Activated T-cell treated with anti-CD3 and anti-CD28 coated beads for 4 hours (primary cell): ENCODE results near the gene NDST1.
"Not testable (repeated sequence)": the region's sequence is repeated elsewhere in the genome, so short reads cannot be mapped to it uniquely, and the experiment has no call there.

ENCODE experiments used
- DNase-seq: peaks from one replicate; pipeline ENCODE4 v3.0.0-alpha.2; 2020

The NDST1 gene

GRCh38 chr5:150508828-150509227, 897 bp downstream of the NDST1 start:
- DNase-seq: no peak

- no peak for DNase-seq
These were observed 2.1 kb downstream of the NDST1 start for GRCh38 chr5:150509992-150510391.

- no peak for DNase-seq
These were observed 2.7 kb downstream of the NDST1 start for GRCh38 chr5:150510460-150511263.

GRCh38 chr5:150511578-150512367, 3.8 kb downstream of the NDST1 start:
- DNase-seq: no peak

GRCh38 chr5:150512368-150512747, 4.4 kb downstream of the NDST1 start:
- DNase-seq: no peak

- no peak for DNase-seq
These were observed 5.7 kb downstream of the NDST1 start for GRCh38 chr5:150513375-150514309.

- no peak for DNase-seq
These were observed 6.8 kb downstream of the NDST1 start for GRCh38 chr5:150514708-150515211.

GRCh38 chr5:150515446-150515845, 7.5 kb downstream of the NDST1 start:
- DNase-seq: no peak

GRCh38 chr5:150516011-150516410, 8.1 kb downstream of the NDST1 start:
- DNase-seq: no peak

- no peak for DNase-seq
These were observed 9.6 kb downstream of the NDST1 start for GRCh38 chr5:150517272-150518152.

GRCh38 chr5:150518712-150519559, 11.0 kb downstream of the NDST1 start:
- not testable (repeated sequence) for DNase-seq

GRCh38 chr5:150519560-150519945, 11.6 kb downstream of the NDST1 start:
- no peak for DNase-seq

- no peak for DNase-seq
These were observed 12.0 kb downstream of the NDST1 start for GRCh38 chr5:150519978-150520377.

- no peak for DNase-seq
These were observed 13.0 kb downstream of the NDST1 start for GRCh38 chr5:150520747-150521521.

GRCh38 chr5:150521522-150521817, 13.5 kb downstream of the NDST1 start:
- DNase-seq: no peak

- DNase-seq: no peak
These were observed 14.1 kb downstream of the NDST1 start for GRCh38 chr5:150521939-150522503.

GRCh38 chr5:150522504-150523414, 14.8 kb downstream of the NDST1 start:
- DNase-seq: no peak

GRCh38 chr5:150523472-150524350, 15.8 kb downstream of the NDST1 start:
- DNase-seq: no peak
